ENCODE measurements around the gene APLF.

The APLF gene

DNA sequence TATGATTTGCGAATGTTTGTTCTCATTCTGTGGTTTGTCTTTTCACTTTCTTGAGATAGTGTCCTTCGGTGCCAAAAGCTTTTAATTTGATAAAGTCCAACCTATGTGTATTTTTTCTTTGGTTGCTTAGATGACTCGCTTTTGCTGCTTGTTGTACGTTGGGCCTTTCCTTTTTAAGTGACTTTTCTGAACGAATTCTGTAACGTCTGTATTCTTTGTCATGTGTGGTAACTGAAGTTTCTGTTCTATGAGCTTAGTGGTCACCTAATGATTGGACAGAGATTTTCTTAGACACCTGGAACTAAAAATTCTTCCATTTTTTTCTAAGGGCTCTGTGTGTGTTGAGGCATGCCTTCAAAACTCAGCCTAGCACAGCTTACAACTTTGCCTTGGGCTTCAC is 156.4 kb downstream of the APLF start:
- H3K27me3 ChIP-seq (ENCODE audit: control insufficient read depth in 2 of 2, insufficient read depth in 2 of 2, low read length in 2 of 2) = no peaks in the 10 kb centered on the region
- no peak overlapping the region for H3K27ac ChIP-seq (ENCODE audit: low read depth in 2 of 2, low read length in 2 of 2)
- no peaks in the 10 kb centered on the region for H3K9me3 ChIP-seq (ENCODE audit: control insufficient read depth in 2 of 2, low read length in 2 of 2)
- H3K36me3 ChIP-seq (ENCODE audit: control insufficient read depth in 2 of 2, insufficient read depth in 2 of 2, low read length in 2 of 2) = no peaks in the 10 kb centered on the region
- no peaks in the 10 kb centered on the region for H3K4me1 ChIP-seq (ENCODE audit: control insufficient read depth in 2 of 2, insufficient read depth in 2 of 2, low read length in 2 of 2)
- H3K4me3 ChIP-seq (ENCODE audit: low read length in 2 of 2) = no peak overlapping the region
- no peak overlapping the region for H3K9ac ChIP-seq (ENCODE audit: low read depth in 1 of 2, low read length in 2 of 2)

- no peaks in the 10 kb centered on the region for H3K4me1 ChIP-seq (ENCODE audit: control insufficient read depth in 2 of 2, insufficient read depth in 2 of 2, low read length in 2 of 2)
- no peak overlapping the region for H3K4me3 ChIP-seq (ENCODE audit: low read length in 2 of 2)
- H3K9me3 ChIP-seq (ENCODE audit: control insufficient read depth in 2 of 2, low read length in 2 of 2) = no peaks in the 10 kb centered on the region
Measured at GRCh38 chr2:68627615-68628014, 160.2 kb downstream of the APLF start.

More at GRCh38 chr2:68627615-68628014, 160.2 kb downstream of the APLF start:
- no peaks in the 10 kb centered on the region for H3K36me3 ChIP-seq (ENCODE audit: control insufficient read depth in 2 of 2, insufficient read depth in 2 of 2, low read length in 2 of 2)
- H3K27me3 ChIP-seq (ENCODE audit: control insufficient read depth in 2 of 2, insufficient read depth in 2 of 2, low read length in 2 of 2) = no peaks in the 10 kb centered on the region
- H3K9ac ChIP-seq (ENCODE audit: low read depth in 1 of 2, low read length in 2 of 2) = no peak overlapping the region
- no peak overlapping the region for H3K27ac ChIP-seq (ENCODE audit: low read depth in 2 of 2, low read length in 2 of 2)
